Dendritic cell treated with granulocyte-macrophage colony-stimulating factor and Interleukin-4, amounts not matched to agents 40 ng/mL and 50 ng/mL, for 4 days (primary cell): ENCODE data around the gene FBXL5.

ENCODE experiments used
- H3K27ac Mint-ChIP-seq: one replicate; pipeline ENCODE4 v1.8.0; 2022; ENCODE audit warnings: mild to moderate bottlenecking, mixed read lengths
- H3K27me3 Mint-ChIP-seq: one replicate; pipeline ENCODE4 v1.8.0; 2022; ENCODE audit warnings: mild to moderate bottlenecking, mixed read lengths
- H3K36me3 Mint-ChIP-seq: one replicate; pipeline ENCODE4 v1.8.0; 2022; ENCODE audit warnings: low read depth, mixed read lengths
- H3K4me1 Mint-ChIP-seq: one replicate; pipeline ENCODE4 v1.8.0; 2022; ENCODE audit warnings: low read depth, mixed read lengths
- H3K4me3 Mint-ChIP-seq: one replicate; pipeline ENCODE4 v1.8.0; 2022; ENCODE audit warnings: mild to moderate bottlenecking, moderate library complexity, mixed read lengths
- H3K9me3 Mint-ChIP-seq: one replicate; pipeline ENCODE4 v1.8.0; 2022; ENCODE audit warnings: mixed read lengths
- intact Hi-C: fragments of 100-400 bp; cut with micrococcal nuclease; formaldehyde crosslinking; loops from one replicate; pipeline ENCODE4 v1.15.0; 2022

Gene FBXL5

GRCh38 chr4:15684498-15684897 is 29.3 kb upstream of the FBXL5 start:
- H3K27me3 Mint-ChIP-seq, result no peaks in the 10 kb centered on the region
- H3K4me1 Mint-ChIP-seq, result peaks cover 55% of the 10 kb centered on the region
- H3K4me3 Mint-ChIP-seq, result no peak overlapping the region
- H3K36me3 Mint-ChIP-seq, result peaks cover 49% of the 10 kb centered on the region
- intact Hi-C loops, result loop anchor here (5.0 kb wide), 1 partner anchor 682 kb away; the partner anchor contains the start of gene CPEB2
- H3K27ac Mint-ChIP-seq, result no peak overlapping the region
- no peaks in the 10 kb centered on the region for H3K9me3 Mint-ChIP-seq

- peaks cover 61% of the 10 kb centered on the region for H3K4me1 Mint-ChIP-seq
- H3K27me3 Mint-ChIP-seq, result no peaks in the 10 kb centered on the region
- H3K27ac Mint-ChIP-seq, result peak overlapping the region; percentile 98
- H3K36me3 Mint-ChIP-seq, result peaks cover 43% of the 10 kb centered on the region
- no peak overlapping the region for H3K4me3 Mint-ChIP-seq
- H3K9me3 Mint-ChIP-seq, result no peaks in the 10 kb centered on the region
- intact Hi-C loops, result loop anchor here (2.0 to 5.0 kb wide), 2 partner anchors 18 to 681 kb away; partner anchors contain the start of gene CPEB2
Measured at GRCh38 chr4:15683143-15683495, 28.0 kb upstream of the FBXL5 start.

GRCh38 chr4:15682242-15683142 is 27.3 kb upstream of the FBXL5 start:
- Mint-ChIP-seq H3K4me1 (peaks cover 65% of the 10 kb centered on the region), H3K4me3 (peak overlapping the region; percentile 93), H3K27ac (peak overlapping the region; percentile 98), H3K27me3 (no peaks in the 10 kb centered on the region), H3K9me3 (no peaks in the 10 kb centered on the region), H3K36me3 (peaks cover 37% of the 10 kb centered on the region)
- intact Hi-C loops, result loop anchor here (2.0 to 5.0 kb wide), 2 partner anchors 18 to 680 kb away; partner anchors contain the start of gene CPEB2

GRCh38 chr4:15681372-15682241 is 26.4 kb upstream of the FBXL5 start, which contains the start of gene FAM200B:
Gene FAM200B (plus strand): TSS chr4:15681827. CDS start chr4:15686978, 5,151 bp downstream.
- intact Hi-C loops, result loop anchor here (1.0 to 5.0 kb wide), 3 partner anchors 19 to 679 kb away; partner anchors contain the start of genes CPEB2 and FBXL5
- Mint-ChIP-seq H3K27ac (peak within 1 kb of the TSS; percentile 98), H3K4me3 (peak within 1 kb of the TSS; percentile 93), H3K27me3 (no peaks in the 10 kb centered on the region), H3K9me3 (no peaks in the 10 kb centered on the region), H3K4me1 (peaks cover 64% of the 10 kb centered on the region), H3K36me3 (peaks cover 28% of the 10 kb centered on the region)

GRCh38 chr4:15681067-15681371 is 25.9 kb upstream of the FBXL5 start:
- H3K4me3 Mint-ChIP-seq, result peak overlapping the region; percentile 93
- no peaks in the 10 kb centered on the region for H3K27me3 Mint-ChIP-seq
- H3K9me3 Mint-ChIP-seq, result no peaks in the 10 kb centered on the region
- peaks cover 62% of the 10 kb centered on the region for H3K4me1 Mint-ChIP-seq
- intact Hi-C loops, result loop anchor here (1.0 to 5.0 kb wide), 2 partner anchors 26 to 679 kb away; partner anchors contain the start of genes CPEB2 and FBXL5
- peak overlapping the region; percentile 98 for H3K27ac Mint-ChIP-seq
- peaks cover 22% of the 10 kb centered on the region for H3K36me3 Mint-ChIP-seq

DNA sequence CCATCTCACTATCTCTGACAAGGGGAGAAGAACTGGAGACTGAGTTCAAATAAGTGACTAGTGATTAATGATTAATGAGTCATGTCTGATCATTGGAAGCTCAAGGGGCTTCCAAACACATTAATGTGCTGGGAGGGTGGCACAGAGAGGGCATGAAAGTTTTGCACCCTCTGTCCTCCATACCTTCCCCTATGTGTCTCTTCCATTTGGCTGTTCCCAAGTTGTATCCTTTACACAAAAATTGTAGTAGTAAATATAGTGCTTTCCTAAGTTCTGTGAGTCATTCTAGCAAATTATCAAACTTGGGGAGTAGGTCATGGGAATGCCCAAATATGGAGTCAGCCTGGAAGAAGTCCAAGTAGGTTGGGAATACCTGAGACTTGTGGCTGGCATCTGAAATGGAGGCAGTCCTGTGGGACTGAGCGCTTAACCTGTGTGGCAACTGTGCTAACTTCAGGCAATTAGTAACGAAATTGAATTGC is 22.4 kb upstream of the FBXL5 start:
- H3K4me1 Mint-ChIP-seq, result peaks cover 52% of the 10 kb centered on the region
- H3K36me3 Mint-ChIP-seq, result peaks cover 12% of the 10 kb centered on the region
- no peak overlapping the region for H3K4me3 Mint-ChIP-seq
- H3K27ac Mint-ChIP-seq, result no peak overlapping the region
- intact Hi-C loops, result no loop called here
- H3K27me3 Mint-ChIP-seq, result no peaks in the 10 kb centered on the region
- H3K9me3 Mint-ChIP-seq, result no peaks in the 10 kb centered on the region

DNA sequence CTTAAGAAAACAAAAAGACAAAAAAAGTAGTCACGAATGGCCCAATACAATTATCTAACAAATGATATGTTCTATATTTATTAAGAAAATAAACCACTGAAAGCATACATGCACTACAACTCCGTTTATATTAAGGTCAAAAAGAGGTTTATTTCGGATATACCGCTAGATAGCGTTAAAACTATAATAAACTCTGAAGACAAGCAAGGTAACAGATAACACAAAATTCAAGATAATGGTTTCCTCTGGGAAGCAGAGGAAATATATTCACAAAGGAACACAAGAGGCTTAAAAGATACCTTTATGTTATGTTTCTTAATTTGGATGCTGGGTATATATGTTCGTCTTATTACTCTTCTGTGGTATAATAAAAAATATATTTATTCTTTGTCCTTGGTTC is 21.7 kb upstream of the FBXL5 start:
- peaks cover 9% of the 10 kb centered on the region for H3K36me3 Mint-ChIP-seq
- no peak overlapping the region for H3K4me3 Mint-ChIP-seq
- H3K27ac Mint-ChIP-seq, result no peak overlapping the region
- intact Hi-C loops, result no loop called here
- H3K27me3 Mint-ChIP-seq, result no peaks in the 10 kb centered on the region
- H3K9me3 Mint-ChIP-seq, result no peaks in the 10 kb centered on the region
- H3K4me1 Mint-ChIP-seq, result peaks cover 45% of the 10 kb centered on the region

- no peak overlapping the region for H3K4me3 Mint-ChIP-seq
- no peak overlapping the region for H3K27ac Mint-ChIP-seq
- no peaks in the 10 kb centered on the region for H3K27me3 Mint-ChIP-seq
- no peaks in the 10 kb centered on the region for H3K9me3 Mint-ChIP-seq
- peaks cover 49% of the 10 kb centered on the region for H3K4me1 Mint-ChIP-seq
- intact Hi-C loops, result no loop called here
- H3K36me3 Mint-ChIP-seq, result peaks cover under 1% of the 10 kb centered on the region
Measured at GRCh38 chr4:15676039-15676438, 20.9 kb upstream of the FBXL5 start.

DNA sequence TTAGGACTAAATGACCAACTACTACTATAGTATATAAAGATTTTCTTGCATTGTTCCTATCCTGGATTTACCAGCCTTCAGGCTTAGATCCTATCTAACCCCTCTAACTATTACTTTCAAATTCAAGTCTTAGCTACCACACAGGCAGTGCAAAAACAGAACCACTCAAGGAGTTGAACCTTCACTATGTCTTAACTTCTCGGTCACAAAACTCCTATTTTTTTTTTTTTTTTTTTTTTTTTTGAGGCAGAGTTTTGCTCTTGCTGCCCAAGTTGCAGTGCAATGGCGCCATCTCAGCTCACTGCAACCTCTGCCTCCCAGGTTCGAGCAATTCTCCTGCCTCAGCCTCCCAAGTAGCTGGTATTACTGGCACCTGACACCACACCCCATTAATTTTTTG is 20.2 kb upstream of the FBXL5 start:
- Mint-ChIP-seq H3K27ac (peak overlapping the region; percentile 56), H3K4me3 (peak overlapping the region; percentile 4), H3K27me3 (no peaks in the 10 kb centered on the region), H3K36me3 (no peaks in the 10 kb centered on the region), H3K4me1 (peaks cover 49% of the 10 kb centered on the region), H3K9me3 (no peaks in the 10 kb centered on the region)
- intact Hi-C loops, result no loop called here

- no peaks in the 10 kb centered on the region for H3K9me3 Mint-ChIP-seq
- H3K27ac Mint-ChIP-seq, result peak overlapping the region; percentile 68
- peaks cover 45% of the 10 kb centered on the region for H3K4me1 Mint-ChIP-seq
- no peaks in the 10 kb centered on the region for H3K27me3 Mint-ChIP-seq
- intact Hi-C loops, result no loop called here
- H3K4me3 Mint-ChIP-seq, result no peak overlapping the region
- no peaks in the 10 kb centered on the region for H3K36me3 Mint-ChIP-seq
Measured at GRCh38 chr4:15674926-15675325, 19.8 kb upstream of the FBXL5 start.

- Mint-ChIP-seq H3K27me3 (no peaks in the 10 kb centered on the region), H3K27ac (peak overlapping the region; percentile 68), H3K4me1 (peaks cover 39% of the 10 kb centered on the region), H3K4me3 (no peak overlapping the region), H3K9me3 (no peaks in the 10 kb centered on the region), H3K36me3 (no peaks in the 10 kb centered on the region)
- intact Hi-C loops, result no loop called here
Measured at GRCh38 chr4:15674046-15674445, 18.9 kb upstream of the FBXL5 start.

DNA sequence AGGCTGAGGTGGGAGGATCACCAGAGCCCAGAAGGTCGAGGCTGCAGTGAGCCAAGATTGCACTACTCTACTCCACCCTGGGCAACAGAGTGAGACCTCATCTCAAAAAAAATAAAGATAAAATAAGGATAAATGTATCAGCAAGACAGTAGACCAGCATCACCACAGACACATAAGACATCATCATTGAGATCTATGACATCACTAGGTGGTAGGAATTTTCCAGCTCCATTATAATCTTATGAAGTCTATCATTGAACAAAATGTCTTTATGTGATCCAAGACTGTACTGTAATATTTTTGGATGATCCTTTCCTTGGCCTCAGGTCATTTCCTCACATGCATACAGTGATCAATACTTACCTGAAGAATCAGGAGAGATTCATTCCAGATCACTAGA is 18.2 kb upstream of the FBXL5 start:
- peak overlapping the region; percentile 68 for H3K27ac Mint-ChIP-seq
- H3K36me3 Mint-ChIP-seq, result no peaks in the 10 kb centered on the region
- no peak overlapping the region for H3K4me3 Mint-ChIP-seq
- intact Hi-C loops, result no loop called here
- H3K27me3 Mint-ChIP-seq, result no peaks in the 10 kb centered on the region
- H3K9me3 Mint-ChIP-seq, result no peaks in the 10 kb centered on the region
- H3K4me1 Mint-ChIP-seq, result peaks cover 35% of the 10 kb centered on the region

DNA sequence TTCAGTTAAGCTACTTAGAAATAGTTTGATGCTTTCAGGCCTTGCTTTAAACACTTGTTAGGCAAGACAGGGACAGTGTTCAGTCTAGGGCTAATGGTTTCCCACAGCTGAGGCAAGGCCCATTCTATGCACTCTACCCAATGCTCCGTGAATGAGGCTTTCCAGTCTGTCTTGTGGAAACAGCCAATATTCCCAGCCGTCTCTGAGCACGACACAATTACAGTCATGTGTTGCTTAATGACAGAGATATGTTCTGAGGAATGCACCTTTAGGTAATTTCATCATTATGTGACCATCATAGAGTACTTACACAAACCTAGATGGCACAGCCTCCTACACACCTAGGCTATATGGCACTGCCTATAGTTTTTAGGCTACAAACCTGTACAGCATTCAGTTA is 16.9 kb upstream of the FBXL5 start:
- Mint-ChIP-seq H3K27me3 (no peaks in the 10 kb centered on the region), H3K27ac (no peak overlapping the region), H3K36me3 (no peaks in the 10 kb centered on the region), H3K4me3 (no peak overlapping the region), H3K9me3 (no peaks in the 10 kb centered on the region), H3K4me1 (peaks cover 29% of the 10 kb centered on the region)
- intact Hi-C loops, result no loop called here

- Mint-ChIP-seq H3K4me1 (peaks cover 31% of the 10 kb centered on the region), H3K27me3 (no peaks in the 10 kb centered on the region), H3K4me3 (no peak overlapping the region), H3K36me3 (no peaks in the 10 kb centered on the region), H3K27ac (no peak overlapping the region), H3K9me3 (no peaks in the 10 kb centered on the region)
- intact Hi-C loops, result no loop called here
Measured at GRCh38 chr4:15670576-15670975, 15.4 kb upstream of the FBXL5 start.
